ENCODE results near the gene TMEM115. TPM values are rescaled to one million over a fixed set of nuclear protein-coding genes. Genes with fewer than 3 reads are reported as not detected.

Gene TMEM115
- total and polyA plus RNA-seq, 2 of the 13 experiments (the other 11 are each of a cell fraction or from before 2014, with no cell fraction given), result 22.1 to 30.7 TPM

- no peak for TF ChIP-seq FOXO4 (CRISPR knock-in tag; conservative IDR thresholded peaks at IDR 0.05)
- no peak for TF ChIP-seq ZNF263 (CRISPR knock-in tag; IDR thresholded peaks at IDR 0.05)
- TF ChIP-seq ZNF205 (CRISPR knock-in tag; IDR thresholded peaks at IDR 0.05), result no peak; the same call in 1 of the 2 replicates
- TF ChIP-seq YY1 (IDR thresholded peaks at IDR 0.05; ENCODE audit: insufficient read depth, insufficient replicate concordance, low read depth, low read length), result no peak
- TF ChIP-seq ZNF773 (CRISPR knock-in tag; IDR thresholded peaks at IDR 0.05; ENCODE audit: borderline replicate concordance), result no peak
- TF ChIP-seq ZNF276 (CRISPR knock-in tag; IDR thresholded peaks at IDR 0.05; ENCODE audit: low read depth), result 0 out of 2 replicates have a peak, but pooled peaks have one; percentile 46
- no peak for TF ChIP-seq DMTF1 (CRISPR knock-in tag; IDR thresholded peaks at IDR 0.05)
- no peak for TF ChIP-seq MAFF (IDR thresholded peaks at IDR 0.05; ENCODE audit: low read depth, low read length)
- TF ChIP-seq ZNF558 (CRISPR knock-in tag; IDR thresholded peaks at IDR 0.05; ENCODE audit: borderline replicate concordance), result no peak
- peak; percentile 39; the same call in 1 of the 2 replicates for TF ChIP-seq ZBTB14 (CRISPR knock-in tag; IDR thresholded peaks at IDR 0.05)
- TF ChIP-seq SOX6 (IDR thresholded peaks at IDR 0.05), result no peak
- TF ChIP-seq SOX6 (CRISPR knock-in tag; IDR thresholded peaks at IDR 0.05), result peak; percentile 67
- no peak for TF ChIP-seq JUND (CRISPR knock-in tag; IDR thresholded peaks at IDR 0.05)
- TF ChIP-seq MTERF4 (CRISPR knock-in tag; IDR thresholded peaks at IDR 0.05), result peak; percentile 68; the same call in 1 of the 2 replicates
- peak; percentile 76 for TF ChIP-seq SMAD3 (CRISPR knock-in tag; IDR thresholded peaks at IDR 0.05)
- TF ChIP-seq GPBP1L1 (CRISPR knock-in tag; IDR thresholded peaks at IDR 0.05), result no peak
- TF ChIP-seq POGZ (CRISPR knock-in tag; IDR thresholded peaks at IDR 0.05), result 0 out of 2 replicates have a peak, but pooled peaks have one; percentile 35
Measured at GRCh38 chr3:50324351-50325112, 34.8 kb downstream of the TMEM115 start (continued).

All from HepG2 (cell line).